GM12864 (cell line): ENCODE measurements around the gene ASTN1.
A peak's percentile ranks its signal among the peaks of the same experiment; 100 is the strongest.

Source experiments
- DNase-seq: peaks from one replicate; pipeline ENCODE4 v3.0.0-alpha.2; 2011; ENCODE audit warnings: low read depth
- H3K4me3 ChIP-seq: 2 replicates; pipeline ENCODE4 v1.5.1; 2011; ENCODE audit warnings: mild to moderate bottlenecking, low read depth, low read length, control low read depth
- CTCF ChIP-seq: IDR thresholded peaks from 2 replicates; pipeline ENCODE4 v1.5.1; 2011; ENCODE audit warnings: low read depth, mild to moderate bottlenecking, moderate library complexity, low read length, control low read depth, inconsistent platforms; ENCODE audit errors: missing control alignments

Gene ASTN1

GRCh38 chr1:176905648-176906047 is 258.9 kb downstream of the ASTN1 start:
- no peak for DNase-seq
- no peak for TF ChIP-seq CTCF
- H3K4me3 ChIP-seq, result no peak overlapping the region

GRCh38 chr1:176904057-176904751 is 260.3 kb downstream of the ASTN1 start:
- TF ChIP-seq CTCF, result no peak
- no peak overlapping the region for H3K4me3 ChIP-seq

GRCh38 chr1:176903474-176903873 is 261.0 kb downstream of the ASTN1 start:
- H3K4me3 ChIP-seq, result no peak overlapping the region
- no peak for TF ChIP-seq CTCF
- DNase-seq, result no peak

More at GRCh38 chr1:176904057-176904751, 260.3 kb downstream of the ASTN1 start:
- DNase-seq, result no peak

- H3K4me3 ChIP-seq, result no peak overlapping the region
- no peak for DNase-seq
- TF ChIP-seq CTCF, result no peak
These were observed 265.2 kb downstream of the ASTN1 start for GRCh38 chr1:176899321-176899720.

GRCh38 chr1:176897350-176898236 is 266.9 kb downstream of the ASTN1 start:
- DNase-seq, result peak; percentile 4
- no peak overlapping the region for H3K4me3 ChIP-seq
- TF ChIP-seq CTCF, result peak; percentile 82

GRCh38 chr1:176896216-176896615 is 268.3 kb downstream of the ASTN1 start:
- H3K4me3 ChIP-seq, result no peak overlapping the region
- no peak for TF ChIP-seq CTCF

More at GRCh38 chr1:176896216-176896615, 268.3 kb downstream of the ASTN1 start:
- no peak for DNase-seq
